Pancreas (tissue), 10 donors: ENCODE measurements around the gene RELT. TPM values are rescaled to one million over a fixed set of nuclear protein-coding genes. Genes with fewer than 3 reads are reported as not detected.

Experiments used
- ATAC-seq, 4 donors: fragments of 200-7000 bp; cut with Tn5 transposase; one replicate each; pipeline versions ENCODE4 v1.8.0 to v1.9.1; 2020; ENCODE audit warnings: mild to moderate bottlenecking in 4 of 4, moderate library complexity in 4 of 4
- DNase-seq, 6 donors: peaks; one replicate each; pipeline ENCODE4 v3.0.0-alpha.2; 2020
- FAIRE-seq: peaks from 2 replicates; lab custom pipeline; 2012; peaks lifted over from hg19 to GRCh38; lab: Jason Lieb, UNC
- H3K27ac ChIP-seq, 4 donors: fragments of 200-600 bp; sonication (generic); 1 replicate in 3 of 4; 2 replicates in 1 of 4; pipeline versions ENCODE4 v1.5.0 to v1.8.0; 2020
- H3K27me3 ChIP-seq, 4 donors: fragments of 200-600 bp; one replicate each; pipeline ENCODE4 v1.8.0; 2021
- H3K36me3 ChIP-seq, 3 donors: fragments of 200-600 bp; sonication (generic) in 1 of 3; one replicate each; pipeline versions ENCODE4 v1.5.0 to v1.8.0; 2020 to 2021
- H3K4me1 ChIP-seq, 3 donors: fragments of 200-600 bp; one replicate each; pipeline ENCODE4 v1.8.0; 2021
- H3K4me3 ChIP-seq, 4 donors: fragments of 200-600 bp; sonication (generic) in 2 of 4; one replicate each; pipeline versions ENCODE4 v1.5.0 to v1.8.0; 2020 to 2021
- H3K9me3 ChIP-seq, 4 donors: fragments of 200-600 bp; one replicate each; pipeline ENCODE4 v1.8.0; 2021
- WGBS, 2 donors: extraction: QIAGEN DNeasy Blood & Tissue Kit; methylation state at CpG; one replicate each; pipeline ENCODE4 v1.1.7; 2013; 5-methylcytosine and 5-hydroxymethylcytosine counted together
- intact Hi-C, 3 donors: fragments of 100-400 bp; cut with DNase I; formaldehyde crosslinking; loops; one replicate each; pipeline versions ENCODE4 v1.11.1 to v1.14.2; 2022
- polyA plus RNA-seq, 2 donors: library from polyadenylated mRNA; stranded (reverse); fragments of 200-250 nt; gene quantifications; one replicate each; pipeline ENCODE4 v1.2.3, GENCODE V29; 2013
- total RNA-seq, 6 donors: library from RNA; stranded (reverse); fragmentation: NEBNext Ultra II Directional in 4 of 6; extraction: Animal tissue kit (Norgen Biotek cat#: 25700) in 4 of 6; gene quantifications; one replicate each; pipeline versions ENCODE4 v1.2.1 to v1.2.4, GENCODE V29; 2021 to 2023
- TF ChIP-seq, protein P1 (sequence below), 4 donors: fragments of 200-600 bp; sonication (generic) in 3 of 4; IDR thresholded peaks; one replicate each; pipeline versions ENCODE4 v1.5.0 to v1.8.0; 2021; ENCODE audit warnings: antibody characterized with exemption in 4 of 4
- donor health status: healthy with polysubstance abuse.
- donor health status: DM: no; HTN: no; CAD: no; lungs with moderate emphysema.
- donor health status: DM: no; HTN: no; CAD: no.
- donor health status: control.
- donor health status: control.
- donor health status: Bipolar disorder and iron deficiency.
- donor health status: DM: yes; HTN: yes; CAD: no.
- donor health status: DM: no; HTN: no; CAD: no.
- donor health status: DM: no; HTN: no; CAD: no.
- donor health status: DM: yes; HTN: yes; CAD: no.

RELT gene
- total and polyA plus RNA-seq, 8 donors, result 0.23 to 4.7 (median 0.75) TPM

DNA sequence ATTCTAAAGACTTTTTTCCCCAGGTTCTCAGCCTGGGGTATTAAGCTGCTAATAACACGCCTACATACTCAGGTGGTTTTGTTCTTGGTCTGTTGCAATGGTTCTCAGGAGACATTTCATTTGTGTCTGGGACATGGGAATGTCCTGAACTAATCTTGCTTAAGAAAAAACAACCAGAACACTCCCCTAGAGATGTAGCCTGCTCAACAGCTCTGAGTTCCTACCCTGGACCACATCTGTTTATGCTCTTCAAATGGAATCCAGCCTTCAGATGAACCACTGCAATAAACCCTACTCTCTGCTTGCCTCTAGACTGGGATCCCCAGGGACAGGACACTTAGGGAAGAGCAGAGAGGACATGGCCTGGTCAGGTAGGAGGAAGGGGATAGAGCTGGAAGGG is 29.9 kb downstream of the RELT start:
- ATAC-seq (no peak), FAIRE-seq (no peak), DNase-seq (no peak)
- H3K4me3 ChIP-seq, result no peak overlapping the region
- no peaks in the 10 kb centered on the region for H3K27me3 ChIP-seq
- H3K4me1 ChIP-seq, result no peaks in the 10 kb centered on the region
- intact Hi-C loops, result loop anchor here in 1 of 3 donors (10.0 kb wide), 1 partner anchor 259 kb away; no protein-coding TSS in a partner anchor
- peaks cover 0 to 4% (median 0%) of the 10 kb centered on the region in 3 donors for H3K36me3 ChIP-seq
- H3K27ac ChIP-seq, result no peak overlapping the region
- WGBS, 2 donors, result 89 to 93% methylated on average over 1 of the region's 1 CpG
- TF ChIP-seq, protein P1, sequence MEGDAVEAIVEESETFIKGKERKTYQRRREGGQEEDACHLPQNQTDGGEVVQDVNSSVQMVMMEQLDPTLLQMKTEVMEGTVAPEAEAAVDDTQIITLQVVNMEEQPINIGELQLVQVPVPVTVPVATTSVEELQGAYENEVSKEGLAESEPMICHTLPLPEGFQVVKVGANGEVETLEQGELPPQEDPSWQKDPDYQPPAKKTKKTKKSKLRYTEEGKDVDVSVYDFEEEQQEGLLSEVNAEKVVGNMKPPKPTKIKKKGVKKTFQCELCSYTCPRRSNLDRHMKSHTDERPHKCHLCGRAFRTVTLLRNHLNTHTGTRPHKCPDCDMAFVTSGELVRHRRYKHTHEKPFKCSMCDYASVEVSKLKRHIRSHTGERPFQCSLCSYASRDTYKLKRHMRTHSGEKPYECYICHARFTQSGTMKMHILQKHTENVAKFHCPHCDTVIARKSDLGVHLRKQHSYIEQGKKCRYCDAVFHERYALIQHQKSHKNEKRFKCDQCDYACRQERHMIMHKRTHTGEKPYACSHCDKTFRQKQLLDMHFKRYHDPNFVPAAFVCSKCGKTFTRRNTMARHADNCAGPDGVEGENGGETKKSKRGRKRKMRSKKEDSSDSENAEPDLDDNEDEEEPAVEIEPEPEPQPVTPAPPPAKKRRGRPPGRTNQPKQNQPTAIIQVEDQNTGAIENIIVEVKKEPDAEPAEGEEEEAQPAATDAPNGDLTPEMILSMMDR (IDR thresholded peaks at IDR 0.05), result no peak
- no peaks in the 10 kb centered on the region for H3K9me3 ChIP-seq

DNA sequence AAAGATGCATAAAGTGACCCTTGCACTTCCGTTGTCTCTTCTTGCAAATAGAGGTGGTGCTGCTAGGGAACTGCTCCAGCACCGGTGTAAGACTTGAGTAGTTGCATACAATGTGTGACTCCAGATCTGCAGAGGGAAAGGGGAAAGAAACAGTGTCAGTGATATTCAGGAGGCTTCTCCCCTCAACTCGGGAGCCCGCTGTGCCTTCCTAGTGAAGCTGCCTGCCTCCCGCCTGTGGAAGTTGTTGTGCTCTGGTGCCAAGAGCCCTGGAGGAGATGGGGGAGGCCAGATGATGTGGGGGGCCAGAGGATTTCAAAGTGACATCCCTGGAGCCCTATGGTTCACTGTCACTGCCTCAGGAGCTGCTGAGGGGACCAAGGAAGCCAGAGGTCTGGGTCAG is 30.4 kb downstream of the RELT start:
- 86 to 97% methylated on average over 5 of the region's 5 CpGs for WGBS, 2 donors
- no peak overlapping the region for H3K27ac ChIP-seq
- H3K27me3 ChIP-seq, result no peaks in the 10 kb centered on the region
- TF ChIP-seq, protein P1 (IDR thresholded peaks at IDR 0.05), result no peak
- no peaks in the 10 kb centered on the region for H3K4me1 ChIP-seq
- no peak overlapping the region for H3K4me3 ChIP-seq
- intact Hi-C loops, result loop anchor here in 1 of 3 donors (10.0 kb wide), 1 partner anchor 258 kb away; no protein-coding TSS in a partner anchor
- no peaks in the 10 kb centered on the region for H3K9me3 ChIP-seq
- ATAC-seq (no peak), FAIRE-seq (no peak), DNase-seq (no peak)
- H3K36me3 ChIP-seq, result peaks cover 0 to 4% (median 0%) of the 10 kb centered on the region in 3 donors

DNA sequence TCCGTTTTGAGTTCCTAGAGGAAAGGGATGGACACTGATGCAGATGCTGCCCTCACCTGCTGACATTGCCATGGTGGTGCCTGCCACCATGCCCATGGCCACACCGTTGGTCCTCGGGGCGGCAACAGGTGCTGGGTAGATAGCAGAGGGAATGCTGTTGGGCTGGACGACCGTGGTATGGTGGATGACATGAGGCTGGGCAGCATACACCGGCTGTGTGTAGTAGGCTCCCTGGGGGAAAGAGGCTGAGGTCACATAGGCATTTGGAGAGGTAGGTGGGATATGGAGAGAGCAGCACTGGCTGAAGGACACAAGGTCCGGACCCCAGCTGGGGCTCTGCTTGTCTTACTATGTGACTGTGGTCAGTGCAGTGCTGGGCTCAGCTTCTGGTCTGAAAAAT is 33.2 kb downstream of the RELT start:
- WGBS, 2 donors, result 93 to 96% methylated on average over 8 of the region's 8 CpGs
- Histone ChIP-seq H3K4me1 (no peaks in the 10 kb centered on the region), H3K4me3 (no peak overlapping the region), H3K36me3 (peaks cover 0 to 4% (median 0%) of the 10 kb centered on the region in 3 donors), H3K27ac (no peak overlapping the region), H3K27me3 (no peaks in the 10 kb centered on the region), H3K9me3 (no peaks in the 10 kb centered on the region)
- FAIRE-seq (no peak), ATAC-seq (no peak), DNase-seq (no peak)
- TF ChIP-seq, protein P1 (IDR thresholded peaks at IDR 0.05), result no peak
- intact Hi-C loops, result loop anchor here in 1 of 3 donors (10.0 kb wide), 1 partner anchor 255 kb away; no protein-coding TSS in a partner anchor

DNA sequence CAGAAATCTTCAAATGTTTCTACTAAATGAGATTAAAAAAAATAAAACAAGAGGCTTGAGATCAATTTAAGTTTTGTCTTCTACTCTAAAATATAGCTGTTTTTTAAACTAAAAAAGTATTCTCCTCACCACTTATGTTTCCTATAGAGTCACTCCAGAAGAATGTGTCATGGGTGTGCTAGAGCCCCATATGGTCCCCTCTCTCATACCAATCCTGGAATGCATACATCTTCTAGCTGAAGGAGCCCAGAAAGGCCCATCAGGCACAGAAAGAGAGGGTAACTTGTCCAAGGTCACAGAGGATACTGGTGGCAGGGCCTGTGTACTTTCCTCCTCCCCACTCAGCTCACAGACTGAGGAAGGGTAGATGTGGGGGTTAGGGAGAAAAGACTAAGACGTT is 34.4 kb downstream of the RELT start:
- DNase-seq, result no peak
- ATAC-seq, result no peak
- no peak overlapping the region for H3K4me3 ChIP-seq
- no peak for FAIRE-seq
- WGBS, 2 donors, result 50% methylated on average over 1 of the region's 1 CpG
- no peaks in the 10 kb centered on the region for H3K9me3 ChIP-seq
- intact Hi-C loops, result no loop called here
- peaks cover 0 to 4% (median 0%) of the 10 kb centered on the region in 3 donors for H3K36me3 ChIP-seq
- no peak overlapping the region for H3K27ac ChIP-seq
- TF ChIP-seq, protein P1 (IDR thresholded peaks at IDR 0.05), result no peak
- no peaks in the 10 kb centered on the region for H3K27me3 ChIP-seq
- H3K4me1 ChIP-seq, result no peaks in the 10 kb centered on the region

DNA sequence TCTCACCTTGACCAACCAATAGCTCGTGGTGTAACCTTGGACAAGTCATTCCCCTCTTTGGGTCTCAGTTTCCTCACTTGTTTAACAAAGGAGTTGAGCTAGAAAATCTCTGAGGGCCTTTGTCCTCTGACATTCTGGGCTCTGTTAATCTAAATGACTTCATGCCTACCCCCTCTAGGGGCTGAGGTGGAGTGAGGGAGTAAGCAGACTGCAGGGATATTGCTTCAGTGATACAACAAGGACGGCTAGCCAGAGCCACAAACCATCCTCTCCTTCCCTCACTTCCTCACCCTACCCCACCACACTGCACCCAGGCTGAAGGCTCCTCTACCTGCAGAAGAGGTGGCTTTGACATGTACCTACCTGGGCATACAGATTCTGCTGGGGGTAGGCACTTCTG is 34.8 kb downstream of the RELT start:
- no peak overlapping the region for H3K4me3 ChIP-seq
- 72 to 87% methylated on average over 2 of the region's 2 CpGs for WGBS, 2 donors
- TF ChIP-seq, protein P1 (IDR thresholded peaks at IDR 0.05), result no peak
- peaks cover 0 to 4% (median 0%) of the 10 kb centered on the region in 3 donors for H3K36me3 ChIP-seq
- ATAC-seq (no peak), FAIRE-seq (no peak), DNase-seq (no peak)
- intact Hi-C loops, result no loop called here
- no peaks in the 10 kb centered on the region for H3K27me3 ChIP-seq
- no peaks in the 10 kb centered on the region for H3K4me1 ChIP-seq
- H3K27ac ChIP-seq, result no peak overlapping the region
- H3K9me3 ChIP-seq, result no peaks in the 10 kb centered on the region
